PFSK-1 (cell line): ENCODE results near the gene TMEM240.

ENCODE experiments used
- FOXP2 ChIP-seq: optimal IDR thresholded peaks from 2 replicates; pipeline ENCODE3; 2011; ENCODE audit warnings: borderline replicate concordance, control low read depth, inconsistent platforms; ENCODE audit not compliant: insufficient read depth; ENCODE audit errors: extremely low read length, extremely low read depth
- POLR2AphosphoS5 ChIP-seq: IDR thresholded peaks from 2 replicates; pipeline ENCODE4 v1.6.1; 2012; ENCODE audit warnings: low read depth, mild to moderate bottlenecking, control low read depth, low read length, moderate library complexity
- SIN3A ChIP-seq: IDR thresholded peaks from 2 replicates; pipeline ENCODE4 v1.6.1; 2012; ENCODE audit warnings: mild to moderate bottlenecking, low read length, moderate library complexity, borderline replicate concordance; ENCODE audit not compliant: insufficient read depth
- TAF1 ChIP-seq: IDR thresholded peaks from 2 replicates; pipeline ENCODE4 v1.6.1; 2012; ENCODE audit warnings: low read length, control low read depth, borderline replicate concordance; ENCODE audit not compliant: insufficient read depth
- TF ChIP-seq, protein P1 (sequence below), 2 experiments: IDR thresholded peaks; 2 replicates each; pipeline versions ENCODE4 v1.6.1 to v1.8.0; 2011 to 2012; ENCODE audit warnings: low read depth in 2 of 2, low read length in 2 of 2, control low read depth in 1 of 2, inconsistent platforms in 1 of 2, mild to moderate bottlenecking in 1 of 2, moderate library complexity in 1 of 2; ENCODE audit not compliant: insufficient read depth in 1 of 2

The TMEM240 gene

DNA sequence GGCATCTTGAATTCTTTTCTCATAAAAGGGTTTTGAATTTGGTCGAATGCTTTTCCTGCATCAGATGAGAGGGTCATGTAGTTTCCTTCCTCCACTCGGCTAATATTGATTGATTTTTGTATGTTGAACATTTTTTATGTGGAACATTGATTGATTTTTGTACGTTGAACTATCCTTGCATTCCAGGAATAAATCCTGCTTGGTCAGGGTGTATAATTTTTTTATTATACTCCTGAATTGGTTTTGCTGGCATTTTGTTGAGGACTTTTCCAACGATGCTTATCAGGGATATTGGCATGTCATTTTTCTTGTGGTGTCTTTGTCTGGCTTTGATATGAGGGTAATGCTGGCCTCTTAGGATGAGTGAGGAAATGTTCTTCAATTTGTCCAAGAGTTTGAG, 8.5 kb downstream of the TMEM240 start:
- TF ChIP-seq POLR2AphosphoS5 (no peak), SIN3A (no peak), TAF1 (no peak), FOXP2 (no peak)
- TF ChIP-seq, protein P1, sequence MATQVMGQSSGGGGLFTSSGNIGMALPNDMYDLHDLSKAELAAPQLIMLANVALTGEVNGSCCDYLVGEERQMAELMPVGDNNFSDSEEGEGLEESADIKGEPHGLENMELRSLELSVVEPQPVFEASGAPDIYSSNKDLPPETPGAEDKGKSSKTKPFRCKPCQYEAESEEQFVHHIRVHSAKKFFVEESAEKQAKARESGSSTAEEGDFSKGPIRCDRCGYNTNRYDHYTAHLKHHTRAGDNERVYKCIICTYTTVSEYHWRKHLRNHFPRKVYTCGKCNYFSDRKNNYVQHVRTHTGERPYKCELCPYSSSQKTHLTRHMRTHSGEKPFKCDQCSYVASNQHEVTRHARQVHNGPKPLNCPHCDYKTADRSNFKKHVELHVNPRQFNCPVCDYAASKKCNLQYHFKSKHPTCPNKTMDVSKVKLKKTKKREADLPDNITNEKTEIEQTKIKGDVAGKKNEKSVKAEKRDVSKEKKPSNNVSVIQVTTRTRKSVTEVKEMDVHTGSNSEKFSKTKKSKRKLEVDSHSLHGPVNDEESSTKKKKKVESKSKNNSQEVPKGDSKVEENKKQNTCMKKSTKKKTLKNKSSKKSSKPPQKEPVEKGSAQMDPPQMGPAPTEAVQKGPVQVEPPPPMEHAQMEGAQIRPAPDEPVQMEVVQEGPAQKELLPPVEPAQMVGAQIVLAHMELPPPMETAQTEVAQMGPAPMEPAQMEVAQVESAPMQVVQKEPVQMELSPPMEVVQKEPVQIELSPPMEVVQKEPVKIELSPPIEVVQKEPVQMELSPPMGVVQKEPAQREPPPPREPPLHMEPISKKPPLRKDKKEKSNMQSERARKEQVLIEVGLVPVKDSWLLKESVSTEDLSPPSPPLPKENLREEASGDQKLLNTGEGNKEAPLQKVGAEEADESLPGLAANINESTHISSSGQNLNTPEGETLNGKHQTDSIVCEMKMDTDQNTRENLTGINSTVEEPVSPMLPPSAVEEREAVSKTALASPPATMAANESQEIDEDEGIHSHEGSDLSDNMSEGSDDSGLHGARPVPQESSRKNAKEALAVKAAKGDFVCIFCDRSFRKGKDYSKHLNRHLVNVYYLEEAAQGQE (IDR thresholded peaks at IDR 0.05; ENCODE audit: insufficient read depth in 1 of 2, low read depth in 2 of 2, low read length in 2 of 2), result no peak

DNA sequence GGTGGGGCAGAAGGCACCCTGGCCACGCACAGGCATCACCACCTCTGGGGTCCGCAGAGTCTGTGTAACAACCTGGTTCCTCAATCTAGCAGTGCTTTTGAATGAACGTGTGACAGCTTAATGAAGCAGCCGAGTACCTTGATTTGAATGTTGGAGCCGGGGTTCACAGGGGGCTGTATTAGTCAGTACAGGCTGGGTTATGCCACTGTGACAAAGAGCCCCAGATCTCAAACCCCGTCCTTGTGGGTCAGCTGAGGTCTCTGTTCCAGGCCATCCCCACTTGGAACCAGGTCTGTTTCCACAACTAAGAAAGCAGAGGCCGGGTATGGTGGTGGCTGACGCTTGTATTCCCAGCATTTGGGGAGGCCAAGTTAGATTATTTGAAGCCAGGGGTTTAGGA, 10.5 kb downstream of the TMEM240 start:
- TF ChIP-seq POLR2AphosphoS5, result no peak
- no peak for TF ChIP-seq TAF1
- no peak for TF ChIP-seq FOXP2
- TF ChIP-seq SIN3A, result no peak
- TF ChIP-seq, protein P1 (IDR thresholded peaks at IDR 0.05; ENCODE audit: insufficient read depth in 1 of 2, low read depth in 2 of 2, low read length in 2 of 2), result no peak

DNA sequence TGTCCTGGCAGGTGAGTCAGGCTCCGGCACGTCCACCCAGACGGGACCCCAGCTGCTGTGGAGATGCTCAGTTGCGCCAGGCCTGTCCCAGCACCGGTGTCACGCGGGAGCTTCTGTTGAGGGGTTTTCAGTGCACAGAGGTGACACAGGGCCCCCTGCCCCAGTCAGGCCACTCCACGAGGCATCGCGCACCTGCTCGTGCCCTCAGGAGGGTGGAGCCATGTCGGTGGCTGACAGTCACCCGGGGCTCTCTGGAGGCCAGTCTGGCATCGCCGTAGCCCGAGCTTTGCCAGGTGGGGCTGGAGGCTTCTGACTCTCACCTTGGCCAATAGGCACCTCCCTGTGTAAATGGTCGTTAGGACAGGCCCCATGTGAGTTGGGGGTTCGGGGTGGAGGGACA, 11.1 kb downstream of the TMEM240 start:
- TF ChIP-seq FOXP2 (no peak), SIN3A (no peak), TAF1 (no peak), POLR2AphosphoS5 (no peak)
- TF ChIP-seq, protein P1 (IDR thresholded peaks at IDR 0.05; ENCODE audit: insufficient read depth in 1 of 2, low read depth in 2 of 2, low read length in 2 of 2), result no peak

DNA sequence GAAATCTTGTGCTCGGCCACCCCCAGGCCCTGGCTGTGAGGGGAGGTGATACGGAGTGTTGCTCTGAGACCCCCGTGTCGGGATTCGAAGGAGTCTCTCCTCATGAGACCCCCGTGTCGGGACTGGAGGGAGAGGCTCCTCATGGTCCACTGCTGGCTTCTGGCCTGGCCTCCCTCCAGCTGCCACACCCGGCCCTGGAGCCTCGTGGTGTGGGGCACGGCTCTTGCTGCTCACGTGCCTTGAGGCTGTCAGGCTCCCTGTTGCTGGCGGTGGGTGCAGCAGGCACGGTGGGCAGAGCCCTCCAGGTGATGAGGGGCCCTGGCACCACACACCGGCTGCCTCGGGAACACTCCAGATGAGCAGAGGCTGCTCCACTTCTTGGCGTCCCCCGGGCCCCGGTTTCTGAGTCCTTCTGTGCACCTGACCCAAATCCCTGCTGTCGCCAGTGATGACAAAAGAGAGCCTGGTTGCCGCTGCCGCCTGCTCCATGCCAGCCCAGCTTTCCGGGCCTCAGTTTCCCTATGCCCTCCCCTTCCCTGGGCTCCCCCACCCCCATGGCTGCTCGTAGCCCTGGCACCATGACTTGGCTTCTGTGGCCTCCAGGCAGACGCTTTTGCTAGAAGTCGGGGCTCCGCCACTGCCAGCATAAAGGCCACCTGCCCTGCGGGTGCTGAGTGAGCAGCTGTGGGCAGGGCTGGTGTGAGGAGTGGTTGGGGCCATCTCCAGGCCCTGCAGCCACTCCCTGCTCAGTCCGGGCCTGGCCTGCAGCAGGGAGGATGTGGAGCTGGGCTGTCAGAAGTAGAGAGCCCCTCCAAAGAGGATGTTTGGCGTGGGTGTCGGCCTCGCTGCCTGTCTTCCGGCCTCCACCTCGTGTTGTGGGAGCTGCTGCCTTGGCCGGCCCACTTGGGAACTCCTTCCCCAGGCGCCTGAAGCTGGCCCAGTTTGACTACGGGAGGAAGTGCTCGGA, 11.8 kb downstream of the TMEM240 start:
- TF ChIP-seq TAF1 (no peak), FOXP2 (no peak)
- TF ChIP-seq, protein P1 (IDR thresholded peaks at IDR 0.05; ENCODE audit: insufficient read depth in 1 of 2, low read depth in 2 of 2, low read length in 2 of 2), result no peak
